T-helper 2 cell treated with Interferon-gamma antibody and Interleukin-4, amounts not matched to agents 5 μg/mL and 100 μg/mL, for 36 hours (primary cell): Measurements from ENCODE around the gene PTPRA.
A peak's percentile ranks its signal among the peaks of the same experiment; 100 is the strongest.

Experiments
- DNase-seq: peaks from one replicate; pipeline ENCODE4 v3.0.0; 2021; ENCODE audit warnings: low spot score
- H3K27ac Mint-ChIP-seq: one replicate; pipeline ENCODE4 v1.8.0; 2021; ENCODE audit warnings: mild to moderate bottlenecking, mixed read lengths
- H3K27me3 Mint-ChIP-seq: one replicate; pipeline ENCODE4 v1.8.0; 2021; ENCODE audit warnings: low read depth, mixed read lengths
- H3K36me3 Mint-ChIP-seq: one replicate; pipeline ENCODE4 v1.8.0; 2021; ENCODE audit warnings: low read depth, mixed read lengths
- H3K4me1 Mint-ChIP-seq: one replicate; pipeline ENCODE4 v1.8.0; 2021; ENCODE audit warnings: low read depth, mixed read lengths
- H3K4me3 Mint-ChIP-seq: one replicate; pipeline ENCODE4 v1.8.0; 2022; ENCODE audit warnings: mild to moderate bottlenecking, moderate library complexity, mixed read lengths
- H3K9me3 Mint-ChIP-seq: one replicate; pipeline ENCODE4 v1.8.0; 2021; ENCODE audit warnings: mixed read lengths

The PTPRA gene

GRCh38 chr20:2839732-2840137 is 33.5 kb upstream of the PTPRA start:
- Mint-ChIP-seq H3K36me3 (peaks cover 15% of the 10 kb centered on the region), H3K9me3 (no peaks in the 10 kb centered on the region), H3K4me1 (peaks cover 13% of the 10 kb centered on the region), H3K27ac (peak overlapping the region; percentile 81), H3K4me3 (peak overlapping the region; percentile 81), H3K27me3 (no peaks in the 10 kb centered on the region)
- DNase-seq, result no peak

- Mint-ChIP-seq H3K36me3 (peaks cover 17% of the 10 kb centered on the region), H3K4me1 (peaks cover 17% of the 10 kb centered on the region), H3K27ac (peak within 1 kb of the TSS; percentile 86), H3K4me3 (peak within 1 kb of the TSS; percentile 88), H3K9me3 (no peaks in the 10 kb centered on the region), H3K27me3 (no peaks in the 10 kb centered on the region)
- DNase-seq, result peak; percentile 90
Measured at GRCh38 chr20:2840138-2840966, 32.9 kb upstream of the PTPRA start, which contains the start of the genes PCED1A and VPS16. PCED1A (minus strand) TSS chr20:2840655; CDS start chr20:2839912, 743 bp downstream. VPS16 (plus strand) TSS chr20:2840745; CDS start chr20:2840775, 30 bp downstream.

GRCh38 chr20:2840967-2841531 is 32.2 kb upstream of the PTPRA start:
- Mint-ChIP-seq H3K27me3 (no peaks in the 10 kb centered on the region), H3K4me1 (peaks cover 19% of the 10 kb centered on the region), H3K9me3 (no peaks in the 10 kb centered on the region), H3K4me3 (peak overlapping the region; percentile 88), H3K27ac (peak overlapping the region; percentile 75), H3K36me3 (peaks cover 17% of the 10 kb centered on the region)
- peak; percentile 40 for DNase-seq

GRCh38 chr20:2845607-2846006 is 27.7 kb upstream of the PTPRA start:
- Mint-ChIP-seq H3K9me3 (no peaks in the 10 kb centered on the region), H3K27ac (no peak overlapping the region), H3K36me3 (peaks cover 19% of the 10 kb centered on the region), H3K27me3 (no peaks in the 10 kb centered on the region), H3K4me1 (peaks cover 14% of the 10 kb centered on the region), H3K4me3 (no peak overlapping the region)
- DNase-seq, result no peak

GRCh38 chr20:2846698-2847097 is 26.6 kb upstream of the PTPRA start:
- Mint-ChIP-seq H3K27me3 (no peaks in the 10 kb centered on the region), H3K9me3 (no peaks in the 10 kb centered on the region), H3K36me3 (peaks cover 16% of the 10 kb centered on the region), H3K4me3 (no peak overlapping the region), H3K27ac (no peak overlapping the region), H3K4me1 (peaks cover 10% of the 10 kb centered on the region)
- DNase-seq, result no peak

GRCh38 chr20:2847802-2848201 is 25.5 kb upstream of the PTPRA start:
- Mint-ChIP-seq H3K36me3 (peaks cover 16% of the 10 kb centered on the region), H3K4me3 (no peak overlapping the region), H3K4me1 (peaks cover 21% of the 10 kb centered on the region), H3K27me3 (no peaks in the 10 kb centered on the region), H3K9me3 (no peaks in the 10 kb centered on the region), H3K27ac (no peak overlapping the region)
- no peak for DNase-seq

- Mint-ChIP-seq H3K4me3 (no peak overlapping the region), H3K4me1 (peaks cover 22% of the 10 kb centered on the region), H3K9me3 (no peaks in the 10 kb centered on the region), H3K27me3 (no peaks in the 10 kb centered on the region), H3K27ac (no peak overlapping the region), H3K36me3 (peaks cover 10% of the 10 kb centered on the region)
- no peak for DNase-seq
Measured at GRCh38 chr20:2849529-2849928, 23.8 kb upstream of the PTPRA start.

- Mint-ChIP-seq H3K9me3 (no peaks in the 10 kb centered on the region), H3K27me3 (no peaks in the 10 kb centered on the region), H3K27ac (no peak overlapping the region), H3K4me1 (peaks cover 13% of the 10 kb centered on the region), H3K36me3 (peaks cover 4% of the 10 kb centered on the region), H3K4me3 (no peak overlapping the region)
- no peak for DNase-seq
Measured at GRCh38 chr20:2851086-2851485, 22.2 kb upstream of the PTPRA start.

- no peak overlapping the region for H3K4me3 Mint-ChIP-seq
- no peaks in the 10 kb centered on the region for H3K27me3 Mint-ChIP-seq
- no peaks in the 10 kb centered on the region for H3K9me3 Mint-ChIP-seq
- H3K27ac Mint-ChIP-seq, result no peak overlapping the region
- DNase-seq, result no peak
- H3K36me3 Mint-ChIP-seq, result peaks cover 2% of the 10 kb centered on the region
- no peaks in the 10 kb centered on the region for H3K4me1 Mint-ChIP-seq
Measured at GRCh38 chr20:2858591-2858990, 14.7 kb upstream of the PTPRA start.

- Mint-ChIP-seq H3K27ac (no peak overlapping the region), H3K27me3 (no peaks in the 10 kb centered on the region), H3K36me3 (peaks cover 2% of the 10 kb centered on the region), H3K4me3 (no peak overlapping the region), H3K4me1 (no peaks in the 10 kb centered on the region), H3K9me3 (no peaks in the 10 kb centered on the region)
- no peak for DNase-seq
Measured at GRCh38 chr20:2859330-2860121, 13.8 kb upstream of the PTPRA start.

GRCh38 chr20:2864626-2865025 is 8.7 kb upstream of the PTPRA start:
- no peak overlapping the region for H3K4me3 Mint-ChIP-seq
- no peak for DNase-seq

GRCh38 chr20:2865101-2865500 is 8.2 kb upstream of the PTPRA start:
- Mint-ChIP-seq H3K4me1 (peaks cover 7% of the 10 kb centered on the region), H3K9me3 (no peaks in the 10 kb centered on the region), H3K27ac (no peak overlapping the region), H3K36me3 (peaks cover 12% of the 10 kb centered on the region), H3K4me3 (no peak overlapping the region), H3K27me3 (no peaks in the 10 kb centered on the region)
- DNase-seq, result no peak

More at GRCh38 chr20:2864626-2865025, 8.7 kb upstream of the PTPRA start:
- Mint-ChIP-seq H3K27me3 (no peaks in the 10 kb centered on the region), H3K4me1 (peaks cover 7% of the 10 kb centered on the region), H3K27ac (no peak overlapping the region), H3K36me3 (peaks cover 12% of the 10 kb centered on the region), H3K9me3 (no peaks in the 10 kb centered on the region)

- DNase-seq, result no peak
- Mint-ChIP-seq H3K27me3 (no peaks in the 10 kb centered on the region), H3K27ac (peak overlapping the region; percentile 29)
Measured at GRCh38 chr20:2865630-2866029, 7.7 kb upstream of the PTPRA start.

GRCh38 chr20:2866236-2866635 is 7.0 kb upstream of the PTPRA start:
- Mint-ChIP-seq H3K27me3 (no peaks in the 10 kb centered on the region), H3K4me3 (no peak overlapping the region), H3K4me1 (peaks cover 17% of the 10 kb centered on the region), H3K27ac (no peak overlapping the region), H3K36me3 (peaks cover 12% of the 10 kb centered on the region), H3K9me3 (no peaks in the 10 kb centered on the region)
- DNase-seq, result no peak

More at GRCh38 chr20:2865630-2866029, 7.7 kb upstream of the PTPRA start:
- no peaks in the 10 kb centered on the region for H3K9me3 Mint-ChIP-seq
- peaks cover 12% of the 10 kb centered on the region for H3K36me3 Mint-ChIP-seq
- no peak overlapping the region for H3K4me3 Mint-ChIP-seq
- peaks cover 11% of the 10 kb centered on the region for H3K4me1 Mint-ChIP-seq
